PC-3 (cell line): ENCODE data around the gene GBF1. TPM values are rescaled to one million over a fixed set of nuclear protein-coding genes. Genes with fewer than 3 reads are reported as not detected.

Source experiments
- ATAC-seq: fragments of 200-7000 bp; cut with Tn5 transposase; 2 replicates; pipeline ENCODE4 v1.9.1; 2020; ENCODE audit warnings: mild to moderate bottlenecking, moderate library complexity
- BruUV-seq: library from RNA; stranded (reverse); fragments of 400-500 nt; replicated peaks from 2 replicates; lab custom pipeline; 2021; lab: Mats Ljungman, UMichigan
- CTCF ChIA-PET: fragments of 300-600 bp; sonication (Branson Sonifier 250); formaldehyde crosslinking; loops from one replicate; lab custom pipeline; 2022; ENCODE audit warnings: antibody characterized with exemption; lab: Charles Lee
- POLR2A ChIA-PET: fragments of 300-600 bp; sonication (Branson Sonifier 250); formaldehyde crosslinking; loops from one replicate; lab custom pipeline; 2022; ENCODE audit warnings: antibody characterized with exemption; ENCODE audit not compliant: unreplicated experiment; lab: Charles Lee
- DNase-seq: peaks from one replicate; pipeline ENCODE4 v3.0.0-alpha.2; 2015
- H2AFZ ChIP-seq: fragments of 300-600 bp; sonication (generic); 2 replicates; pipeline ENCODE4 v1.6.0; 2016; ENCODE audit warnings: antibody characterized with exemption, low read length
- H3F3A ChIP-seq: fragments of 300-600 bp; sonication (generic); one replicate; pipeline ENCODE4 v1.6.0; 2017; ENCODE audit warnings: antibody characterized with exemption, low read length, control low read depth, mild to moderate bottlenecking; ENCODE audit not compliant: unreplicated experiment
- H3K27ac ChIP-seq: fragments of 300-600 bp; sonication (generic); 2 replicates; pipeline ENCODE4 v1.5.1; 2016; ENCODE audit warnings: mild to moderate bottlenecking, low read length
- H3K27me3 ChIP-seq: fragments of 300-600 bp; sonication (generic); 2 replicates; pipeline ENCODE4 v1.6.1; 2016; ENCODE audit warnings: low read length, mixed read lengths
- H3K36me3 ChIP-seq: fragments of 300-600 bp; sonication (generic); 2 replicates; pipeline ENCODE4 v1.6.1; 2016; ENCODE audit warnings: low read depth, mixed run types, low read length, mixed read lengths
- H3K4me1 ChIP-seq: fragments of 300-600 bp; sonication (generic); 2 replicates; pipeline ENCODE4 v1.5.1; 2016; ENCODE audit warnings: low read length; ENCODE audit not compliant: insufficient read depth
- H3K4me2 ChIP-seq: fragments of 300-600 bp; sonication (generic); 2 replicates; pipeline ENCODE4 v1.6.0; 2016; ENCODE audit warnings: low read length
- H3K4me3 ChIP-seq: fragments of 300-600 bp; sonication (generic); 2 replicates; pipeline ENCODE4 v1.5.1; 2016; ENCODE audit warnings: mild to moderate bottlenecking, low read length, mixed read lengths
- H3K79me2 ChIP-seq: fragments of 300-600 bp; sonication (generic); 2 replicates; pipeline ENCODE4 v1.6.1; 2017; ENCODE audit warnings: low read length, mixed read lengths
- H3K9ac ChIP-seq: fragments of 300-600 bp; sonication (generic); 2 replicates; pipeline ENCODE4 v1.6.0; 2016; ENCODE audit warnings: mild to moderate bottlenecking, low read length
- H3K9me2 ChIP-seq: fragments of 300-600 bp; sonication (generic); replicated peaks from 2 replicates; pipeline ENCODE4 v1.6.1; 2016; ENCODE audit warnings: mixed run types, low read length, mixed read lengths
- H3K9me3 ChIP-seq: fragments of 300-600 bp; sonication (generic); 2 replicates; pipeline ENCODE4 v1.6.1; 2016; ENCODE audit warnings: low read length, mixed read lengths
- H4K20me1 ChIP-seq: fragments of 300-600 bp; sonication (generic); 2 replicates; pipeline ENCODE4 v1.6.1; 2016; ENCODE audit warnings: low read length, mixed read lengths
- CTCF ChIP-seq: fragments of 300-600 bp; sonication (generic); conservative IDR thresholded peaks from 2 replicates; pipeline ENCODE4 v1.5.1; 2017; ENCODE audit warnings: antibody characterized with exemption, low read depth, mild to moderate bottlenecking, low read length
- EZH2 ChIP-seq: fragments of 300-600 bp; sonication (generic); IDR thresholded peaks from one replicate; pipeline ENCODE4 v1.6.1; 2017; ENCODE audit warnings: antibody characterized with exemption, mild to moderate bottlenecking, low read length; ENCODE audit not compliant: unreplicated experiment
- EZH2phosphoT487 ChIP-seq: fragments of 300-600 bp; sonication (generic); IDR thresholded peaks from 2 replicates; pipeline ENCODE4 v1.6.1; 2018; ENCODE audit warnings: mild to moderate bottlenecking, antibody characterized with exemption, low read length, borderline replicate concordance
- intact Hi-C: fragments of 100-400 bp; cut with micrococcal nuclease; formaldehyde crosslinking; loops from 2 replicates; pipeline ENCODE4 v1.9.0; 2023
- total RNA-seq: library from RNA; depleted of rRNA; stranded (reverse); fragments of >200 nt; gene quantifications from 2 replicates; pipeline ENCODE4 v1.2.3, GENCODE V29; 2014

Gene GBF1
- total RNA-seq, 1 experiment from 2014 or later: 25.2 TPM

GRCh38 chr10:102289356-102289755, 44.0 kb downstream of the GBF1 start:
- Histone ChIP-seq H3K4me2 (no peak overlapping the region), H3K79me2 (peaks cover 37% of the 10 kb centered on the region; the same call in 1 of the 2 replicates), H3K27me3 (no peaks in the 10 kb centered on the region), H3F3A (no peaks in the 10 kb centered on the region), H3K4me3 (no peak overlapping the region), H3K27ac (no peak overlapping the region), H2AFZ (no peak overlapping the region), H3K9ac (no peak overlapping the region), H3K9me2 (no peaks in the 10 kb centered on the region), H3K4me1 (no peaks in the 10 kb centered on the region), H3K9me3 (no peaks in the 10 kb centered on the region), H3K36me3 (no peaks in the 10 kb centered on the region; the same call in 1 of the 2 replicates), H4K20me1 (0 out of 2 replicates have a peak, but pooled peaks cover 4% of the 10 kb centered on the region)
- no TSS peak for BruUV-seq
- CTCF ChIA-PET: no interaction called here
- intact Hi-C loops: no loop called here
- POLR2A ChIA-PET: no interaction called here
- DNase-seq (no peak), ATAC-seq (no peak)
- TF ChIP-seq EZH2phosphoT487: no peak
- TF ChIP-seq EZH2: no peak
- TF ChIP-seq CTCF: no peak

- H4K20me1 ChIP-seq: 0 out of 2 replicates have a peak, but pooled peaks cover 4% of the 10 kb centered on the region
- DNase-seq (no peak), ATAC-seq (no peak)
- H3K27me3 ChIP-seq: no peaks in the 10 kb centered on the region
- H3F3A ChIP-seq: no peaks in the 10 kb centered on the region
- no peak for TF ChIP-seq EZH2
- TF ChIP-seq EZH2phosphoT487: no peak
- TF ChIP-seq CTCF: no peak
- H3K79me2 ChIP-seq: peaks cover 32% of the 10 kb centered on the region; the same call in 1 of the 2 replicates
- POLR2A ChIA-PET: no interaction called here
- intact Hi-C loops: no loop called here
- BruUV-seq: no TSS peak
- no peak overlapping the region for H2AFZ ChIP-seq
- no peaks in the 10 kb centered on the region for H3K9me3 ChIP-seq
- H3K4me2 ChIP-seq: no peak overlapping the region
- no peaks in the 10 kb centered on the region for H3K4me1 ChIP-seq
- CTCF ChIA-PET: no interaction called here
- no peak overlapping the region for H3K4me3 ChIP-seq
- H3K9me2 ChIP-seq: no peaks in the 10 kb centered on the region
- no peak overlapping the region for H3K27ac ChIP-seq
- H3K9ac ChIP-seq: no peak overlapping the region
- no peaks in the 10 kb centered on the region; the same call in 1 of the 2 replicates for H3K36me3 ChIP-seq
Measured at GRCh38 chr10:102289840-102290239, 44.5 kb downstream of the GBF1 start.

GRCh38 chr10:102291221-102291905, 46.0 kb downstream of the GBF1 start:
- Histone ChIP-seq H3F3A (no peaks in the 10 kb centered on the region), H3K4me2 (no peak overlapping the region), H3K4me3 (no peak overlapping the region), H3K9ac (no peak overlapping the region), H3K36me3 (no peaks in the 10 kb centered on the region; the same call in 1 of the 2 replicates), H4K20me1 (0 out of 2 replicates have a peak, but pooled peaks cover 4% of the 10 kb centered on the region), H2AFZ (no peak overlapping the region), H3K9me3 (no peaks in the 10 kb centered on the region), H3K4me1 (no peaks in the 10 kb centered on the region), H3K79me2 (peaks cover 26% of the 10 kb centered on the region; the same call in 1 of the 2 replicates), H3K9me2 (no peaks in the 10 kb centered on the region), H3K27ac (no peak overlapping the region), H3K27me3 (no peaks in the 10 kb centered on the region)
- CTCF ChIA-PET: no interaction called here
- no TSS peak for BruUV-seq
- TF ChIP-seq EZH2phosphoT487 (no peak), EZH2 (no peak), CTCF (no peak)
- intact Hi-C loops: no loop called here
- no peak for ATAC-seq
- POLR2A ChIA-PET: no interaction called here
- DNase-seq: no peak
